Frontal cortex (tissue), 4 donors: Measurements from ENCODE around the gene SPHKAP. TPM values are rescaled to one million over a fixed set of nuclear protein-coding genes. Genes with fewer than 3 reads are reported as not detected.
"Not testable (repeated sequence)": the region's sequence is repeated elsewhere in the genome, so short reads cannot be mapped to it uniquely, and the experiment has no call there.

ENCODE experiments used
- DNase-seq, 2 donors: peaks; one replicate each; pipeline ENCODE4 v3.0.0; 2012; ENCODE audit warnings: low spot score in 2 of 2
- FAIRE-seq: peaks from 2 replicates; lab custom pipeline; 2012; peaks lifted over from hg19 to GRCh38; lab: Jason Lieb, UNC
- total RNA-seq: library from RNA; depleted of rRNA; stranded (reverse); fragments of >200 nt; gene quantifications from one replicate; pipeline ENCODE4 v1.2.3, GENCODE V29; 2014
- donor health status: control.
- donor health status: control.
- donor health status: control.

Gene SPHKAP
- total RNA-seq, 1 donor from 2014 or later, result 45.7 TPM

DNA sequence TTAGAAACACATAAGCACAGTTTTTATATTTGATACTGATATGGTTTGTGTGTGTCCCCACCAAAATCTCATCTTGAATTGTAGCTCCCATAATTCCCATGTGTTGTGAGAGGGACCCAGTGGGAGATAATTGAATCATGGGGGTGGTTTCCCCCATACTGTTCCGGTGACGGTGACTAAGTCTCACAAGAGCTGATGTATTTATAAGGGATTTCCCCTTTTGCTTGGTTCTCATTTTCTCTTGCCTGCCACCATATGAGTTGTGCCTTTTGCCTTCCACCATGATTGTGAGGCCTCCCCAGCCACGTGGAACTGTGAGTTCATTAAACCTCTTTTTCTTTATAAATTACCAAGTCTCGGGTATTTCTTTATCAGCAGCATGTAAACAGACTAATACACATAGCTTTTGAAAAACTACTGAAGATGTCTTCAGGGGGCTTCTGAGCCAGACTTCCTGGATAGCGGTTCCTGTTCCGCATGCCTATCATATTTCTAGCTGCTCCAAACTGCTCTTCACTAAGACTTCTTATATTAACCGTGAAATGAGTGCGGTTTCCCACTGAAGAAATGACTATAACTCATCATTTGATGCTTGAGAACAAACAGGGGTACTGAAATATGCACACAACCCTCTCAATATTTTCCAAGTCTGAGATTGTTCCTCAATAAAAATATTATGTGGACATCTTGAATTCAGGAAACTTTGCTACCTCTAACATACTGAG lies 75.8 kb downstream of the SPHKAP start:
- no peak for FAIRE-seq

DNA sequence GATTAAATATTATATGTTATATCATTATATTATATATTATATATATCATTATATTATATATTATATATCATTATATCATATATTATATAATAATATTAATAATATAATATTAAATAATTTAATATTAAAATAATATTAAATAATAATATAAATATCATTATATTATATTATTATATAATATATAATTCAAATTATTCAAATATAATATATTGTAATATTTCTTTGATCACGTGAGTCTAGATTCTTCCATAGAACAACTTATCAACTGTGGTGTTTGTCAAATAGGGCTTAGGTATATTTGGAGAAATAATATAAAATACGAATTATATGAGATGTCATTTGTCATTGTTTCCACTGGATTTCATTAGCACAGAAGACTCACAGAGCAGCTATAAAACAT lies 77.3 kb downstream of the SPHKAP start:
- FAIRE-seq, result peak; percentile 98
- DNase-seq, result no peak

More for the DNA sequence above, 75.8 kb downstream of the SPHKAP start:
- DNase-seq, result no peak

DNA sequence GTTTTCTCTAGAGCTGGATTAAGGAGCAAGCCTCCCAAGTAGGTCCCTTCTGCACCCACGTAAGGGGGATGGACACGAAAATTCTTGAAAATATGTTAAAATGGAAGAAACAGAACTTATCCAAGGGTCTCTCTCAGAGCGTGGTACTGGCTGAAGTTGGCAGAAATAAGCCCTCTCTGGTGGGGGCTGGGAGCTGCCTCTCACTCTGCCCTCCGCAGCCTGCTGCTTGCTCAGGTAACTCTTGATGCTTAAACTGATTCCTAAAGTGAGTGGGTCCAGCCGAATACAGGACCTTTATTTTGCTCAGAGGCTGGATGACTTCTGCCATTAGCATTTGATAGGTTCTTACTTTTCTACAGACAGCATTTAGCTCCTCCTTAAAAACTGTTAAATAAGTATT lies 78.1 kb downstream of the SPHKAP start:
- DNase-seq, result no peak
- no peak for FAIRE-seq

DNA sequence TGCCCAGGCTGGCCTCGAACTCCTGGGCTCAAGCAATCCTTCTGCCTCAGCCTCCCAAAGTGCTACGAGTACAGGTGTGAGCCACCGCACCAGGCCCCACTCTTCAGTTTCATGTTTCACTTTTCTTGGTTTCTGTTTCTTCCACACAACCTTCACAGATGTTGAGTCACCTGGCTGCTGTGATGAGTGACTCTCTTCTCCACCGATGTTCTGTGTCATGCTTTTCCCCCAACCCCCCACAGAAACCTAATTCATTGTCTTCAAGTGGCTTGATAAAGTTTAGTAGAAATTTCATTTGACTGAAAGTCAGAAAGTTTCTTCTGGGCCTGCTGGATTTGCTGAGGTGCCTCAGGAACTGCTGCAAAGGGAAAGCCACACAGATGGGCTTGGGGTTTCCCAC lies 78.5 kb downstream of the SPHKAP start:
- no peak for FAIRE-seq
- no peak for DNase-seq

DNA sequence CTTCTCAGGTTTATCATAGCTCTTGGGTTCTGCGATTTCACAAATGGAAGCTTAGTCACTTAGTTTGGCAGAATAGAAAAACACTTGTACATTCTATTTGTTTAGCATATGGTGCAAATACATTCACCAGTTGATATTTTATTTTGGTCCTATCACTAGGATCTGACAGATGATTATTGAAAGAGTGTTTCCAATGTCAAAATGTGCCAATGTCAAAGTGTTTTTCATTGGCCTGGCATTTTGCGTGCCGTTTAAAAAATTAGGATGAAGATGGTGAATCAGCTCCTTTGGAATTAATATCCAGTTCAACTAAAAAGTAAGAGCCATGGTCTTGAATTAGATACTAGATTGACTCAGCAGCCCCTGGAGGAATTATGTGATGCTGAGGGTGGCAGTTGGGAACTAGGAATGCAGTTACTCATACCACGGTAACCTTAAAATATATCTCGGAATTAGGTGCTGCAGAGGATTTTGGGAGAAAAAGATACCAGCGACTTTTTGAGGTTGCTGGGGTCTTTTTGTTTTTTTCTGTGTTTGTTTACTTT lies 87.0 kb downstream of the SPHKAP start:
- FAIRE-seq, result no peak
- DNase-seq, result no peak

DNA sequence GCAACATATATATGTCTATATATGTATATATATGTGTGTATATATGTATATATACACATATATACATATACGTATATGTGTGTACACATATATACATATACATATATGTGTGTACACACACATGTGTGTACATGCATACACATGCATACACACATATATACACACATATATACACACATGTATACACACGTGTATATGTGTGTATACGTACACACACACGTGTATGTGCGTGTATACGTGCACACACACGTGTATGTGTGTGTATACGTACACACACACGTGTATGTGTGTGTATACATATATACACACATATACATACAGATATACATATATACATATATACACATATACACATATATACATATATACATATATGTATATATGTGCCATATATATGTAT lies 89.4 kb downstream of the SPHKAP start:
- no peak for FAIRE-seq

DNA sequence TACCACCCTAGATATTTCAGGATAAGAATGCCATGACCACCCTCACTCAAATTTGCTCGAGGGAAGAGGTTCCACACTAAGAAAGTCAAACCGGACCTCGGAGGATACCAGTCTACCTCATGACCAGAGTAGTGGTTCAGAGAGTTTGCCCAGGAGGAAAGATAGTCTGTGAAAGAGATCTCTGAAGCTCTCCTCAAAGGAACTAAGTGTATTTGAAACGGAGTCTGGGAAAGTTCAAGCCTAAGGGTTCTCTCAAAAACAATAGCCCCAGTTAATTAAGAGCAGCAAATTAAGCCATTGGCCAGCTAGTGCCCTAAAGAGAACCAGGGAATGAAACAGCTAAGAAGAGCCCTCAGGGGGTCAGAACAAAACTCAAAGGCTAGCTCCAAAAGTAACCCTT lies 94.9 kb downstream of the SPHKAP start:
- FAIRE-seq (no peak), DNase-seq (no peak)

More for the DNA sequence above, 89.4 kb downstream of the SPHKAP start:
- DNase-seq, result no peak

DNA sequence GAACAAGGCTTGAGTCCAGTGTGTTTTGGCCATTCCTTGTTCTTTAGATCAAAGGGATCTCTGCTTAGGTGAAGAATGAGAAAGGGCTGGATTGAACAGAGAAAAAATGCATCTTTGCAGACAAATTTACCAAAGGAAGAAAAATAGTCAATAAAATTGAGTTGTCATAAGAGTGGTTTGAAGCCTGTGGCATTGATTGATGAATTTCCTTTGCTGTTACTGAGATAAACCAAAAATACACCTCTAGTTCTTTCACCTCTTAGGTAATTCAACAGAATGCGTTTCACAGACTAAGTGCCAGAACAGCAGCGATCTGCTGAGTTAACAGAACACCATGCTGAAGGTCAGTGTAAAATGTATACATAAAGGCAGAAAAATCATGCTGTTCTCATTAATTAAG lies 96.8 kb downstream of the SPHKAP start:
- DNase-seq (no peak), FAIRE-seq (no peak)

DNA sequence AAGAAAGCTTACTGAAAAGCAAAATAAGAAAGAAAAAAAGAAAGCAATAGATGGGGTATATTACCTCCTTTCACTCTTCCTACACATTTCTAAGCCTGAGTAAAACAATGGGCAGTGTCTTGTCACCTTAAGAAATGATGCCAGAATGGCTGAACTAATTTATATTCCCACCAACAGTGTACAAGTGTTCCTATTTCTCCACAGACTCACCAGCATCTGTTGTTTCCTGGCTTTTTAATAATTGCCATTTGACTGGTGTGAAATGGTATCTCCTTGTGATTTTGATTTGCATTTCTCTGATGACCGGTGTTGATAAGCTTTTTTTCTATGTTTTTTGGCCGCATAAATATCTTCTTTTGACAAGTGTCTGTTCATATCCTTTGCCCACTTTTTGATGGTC lies 98.4 kb downstream of the SPHKAP start:
- FAIRE-seq (no peak), DNase-seq (no peak)

DNA sequence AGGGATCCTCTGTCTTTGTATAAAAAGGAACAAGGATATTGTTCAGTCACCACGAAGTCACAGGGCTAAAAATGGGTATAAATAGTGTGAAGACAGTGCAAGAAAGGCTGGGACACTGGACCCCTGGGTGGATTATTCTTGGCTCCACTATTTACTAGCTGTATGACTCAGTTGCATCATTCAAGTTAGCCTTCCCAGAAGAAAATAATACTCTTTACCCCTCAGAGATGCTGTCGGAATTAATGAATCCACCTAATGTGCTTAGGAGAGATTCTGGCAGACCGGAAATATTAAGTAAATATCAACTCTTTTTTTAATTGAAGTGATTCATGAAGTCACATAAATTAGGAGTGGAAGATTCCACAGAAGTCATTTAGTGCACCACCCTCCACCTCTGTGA lies 98.9 kb downstream of the SPHKAP start:
- no peak for FAIRE-seq

DNA sequence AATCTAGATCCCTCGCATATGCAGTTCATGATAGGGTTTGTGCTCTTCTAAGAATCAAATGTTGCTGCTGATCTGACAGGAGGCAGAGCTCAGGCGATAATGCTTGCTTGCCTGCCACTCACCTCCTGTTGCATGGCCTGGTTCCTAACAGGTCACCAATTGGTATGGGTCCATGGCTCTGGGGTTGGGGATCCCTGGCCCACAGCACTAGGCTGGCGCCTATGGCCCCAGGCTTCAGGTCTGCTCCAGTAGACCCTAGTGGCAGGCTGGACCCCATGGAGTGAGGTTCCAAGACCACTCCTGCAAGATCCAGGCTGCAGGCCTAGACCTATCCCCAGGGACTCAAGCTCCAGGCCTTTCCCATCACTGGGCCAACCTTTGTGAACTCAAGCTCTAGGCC lies 102.3 kb downstream of the SPHKAP start:
- FAIRE-seq, result no peak
- no peak for DNase-seq

More for the DNA sequence above, 98.9 kb downstream of the SPHKAP start:
- DNase-seq, result no peak

DNA sequence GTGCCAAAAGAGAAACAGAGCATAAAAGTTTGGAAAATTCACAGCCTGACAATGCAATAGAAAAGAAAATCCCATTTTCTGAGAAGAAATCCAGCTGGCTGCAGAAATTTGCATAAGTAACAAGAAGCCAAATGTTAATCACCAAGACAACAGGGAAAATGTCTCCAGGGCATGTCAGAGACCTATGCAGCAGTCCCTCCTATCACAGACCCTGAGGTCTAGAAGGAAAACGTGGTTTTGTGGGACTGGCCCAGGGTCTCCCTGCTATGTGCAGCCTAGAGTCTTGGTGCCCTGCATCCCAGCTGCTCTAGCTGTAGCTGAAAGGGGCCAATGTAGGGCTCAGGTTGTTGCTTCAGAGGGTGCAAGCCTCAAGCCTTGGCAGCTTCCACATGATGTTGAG lies 104.8 kb downstream of the SPHKAP start:
- not testable (repeated sequence) for FAIRE-seq, DNase-seq

DNA sequence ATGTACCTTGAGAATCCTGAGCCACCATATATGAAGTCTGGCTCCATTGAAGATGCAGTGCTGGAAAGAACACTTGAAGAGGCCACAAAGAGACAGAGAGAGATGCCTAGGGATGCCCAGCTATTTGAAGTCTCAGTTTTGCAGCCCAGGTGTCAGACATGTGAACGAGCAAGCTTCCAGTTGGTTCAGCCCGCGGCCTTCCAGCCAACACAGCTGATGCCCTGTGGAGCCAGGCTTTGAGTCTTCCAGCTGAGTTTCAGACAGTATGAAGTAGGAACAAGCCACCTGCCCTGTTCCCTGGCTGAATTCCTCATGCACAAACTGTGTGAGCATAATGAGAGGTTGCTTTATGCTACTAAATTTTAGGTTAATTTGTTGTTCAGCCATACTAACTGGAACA lies 108.8 kb downstream of the SPHKAP start:
- no peak for DNase-seq
- no peak for FAIRE-seq

DNA sequence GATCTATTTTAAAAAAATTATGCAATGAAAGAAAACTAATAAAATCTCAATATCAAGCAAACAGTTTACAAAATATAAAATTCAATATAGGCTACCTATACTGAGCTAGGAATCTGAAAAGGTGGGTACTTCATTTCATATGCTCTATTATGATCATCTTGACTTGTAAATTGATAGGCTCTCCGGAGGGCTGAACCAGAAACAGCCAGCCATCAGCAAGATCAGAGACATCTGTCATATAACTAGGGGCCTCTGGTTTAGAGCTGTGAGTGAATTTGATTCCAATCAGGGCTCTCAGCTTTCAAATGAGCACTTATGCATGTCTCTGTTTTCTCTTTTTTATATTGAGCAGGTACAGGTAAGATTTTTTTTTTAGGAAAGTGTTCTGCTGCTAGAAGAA lies 114.2 kb downstream of the SPHKAP start:
- DNase-seq (no peak), FAIRE-seq (no peak)

DNA sequence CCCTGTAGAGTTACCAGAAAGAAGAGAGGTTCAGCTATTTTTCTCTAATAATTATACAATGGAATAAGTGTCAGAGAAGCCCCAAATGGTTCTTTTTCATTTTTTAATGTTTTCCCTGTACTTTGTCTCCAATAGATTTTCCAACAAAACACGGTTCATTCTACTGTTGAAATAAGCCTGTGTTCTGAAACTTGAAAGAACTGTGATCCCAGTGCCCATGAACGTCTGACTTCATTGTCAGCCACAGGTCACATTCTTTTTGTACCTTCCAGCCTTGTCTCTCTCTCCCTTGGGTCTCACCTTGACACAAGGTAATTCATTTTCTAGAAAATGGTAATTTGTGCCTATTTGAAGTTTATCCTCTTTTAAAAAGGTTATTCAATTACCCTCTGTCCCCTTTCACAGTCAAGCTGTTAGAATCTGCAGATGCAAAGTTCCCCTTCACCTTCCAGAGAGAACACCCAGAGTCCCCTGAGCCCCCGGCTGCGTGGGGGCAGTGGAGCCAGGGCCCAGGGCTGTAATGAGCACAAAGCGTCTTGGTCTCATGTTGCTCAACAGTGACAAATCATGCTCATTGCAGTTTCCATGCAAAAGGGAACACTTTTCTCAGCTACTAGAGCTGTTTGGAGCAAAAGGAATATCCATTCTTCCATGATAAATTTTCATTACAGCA lies 115.2 kb downstream of the SPHKAP start:
- FAIRE-seq (no peak), DNase-seq (no peak)

DNA sequence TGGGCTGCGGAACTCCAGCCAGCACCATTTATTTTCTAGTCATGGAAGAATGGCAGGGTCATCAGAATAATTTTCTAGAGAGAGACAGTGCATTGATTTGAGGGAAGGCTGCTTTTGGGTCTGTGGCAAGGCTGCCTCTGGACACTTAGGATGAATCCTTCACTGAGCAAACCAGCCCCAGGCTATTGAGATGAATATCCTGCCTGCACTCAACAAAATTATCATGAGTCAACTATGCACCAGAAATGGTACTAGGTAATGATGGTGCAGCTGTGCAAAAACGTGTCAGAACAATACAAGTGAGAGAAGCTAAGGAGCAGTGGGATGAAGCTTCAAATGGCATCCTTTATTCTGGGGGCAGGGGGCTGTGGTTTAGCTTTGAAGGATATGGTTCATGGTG lies 115.8 kb downstream of the SPHKAP start:
- FAIRE-seq, result no peak

DNA sequence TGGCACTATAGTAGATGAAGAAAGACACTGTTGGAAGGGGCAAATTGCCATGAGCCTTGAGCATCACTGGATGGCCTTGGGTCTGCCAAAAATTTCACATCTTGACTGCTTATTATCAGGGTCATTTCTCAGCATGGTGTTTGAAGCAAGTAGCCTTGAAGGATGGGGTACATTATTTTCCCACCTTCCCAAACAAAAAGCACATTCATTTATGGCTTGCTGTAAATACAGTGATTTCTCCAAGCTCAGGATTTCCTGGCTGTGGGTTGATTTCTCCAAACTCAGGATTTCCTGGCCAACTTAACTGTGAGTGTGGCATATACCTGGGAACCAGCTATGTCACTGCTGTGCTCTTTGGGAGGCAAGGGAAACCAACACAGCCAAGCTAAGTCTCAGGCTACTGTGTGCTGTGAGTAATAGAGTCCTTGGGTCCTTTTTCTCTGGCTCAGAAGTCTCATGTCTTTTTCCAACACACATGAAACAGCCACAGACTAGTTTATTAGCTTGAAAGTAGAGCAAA lies 116.6 kb downstream of the SPHKAP start:
- no peak for DNase-seq
- no peak for FAIRE-seq

More for the DNA sequence above, 115.8 kb downstream of the SPHKAP start:
- no peak for DNase-seq

DNA sequence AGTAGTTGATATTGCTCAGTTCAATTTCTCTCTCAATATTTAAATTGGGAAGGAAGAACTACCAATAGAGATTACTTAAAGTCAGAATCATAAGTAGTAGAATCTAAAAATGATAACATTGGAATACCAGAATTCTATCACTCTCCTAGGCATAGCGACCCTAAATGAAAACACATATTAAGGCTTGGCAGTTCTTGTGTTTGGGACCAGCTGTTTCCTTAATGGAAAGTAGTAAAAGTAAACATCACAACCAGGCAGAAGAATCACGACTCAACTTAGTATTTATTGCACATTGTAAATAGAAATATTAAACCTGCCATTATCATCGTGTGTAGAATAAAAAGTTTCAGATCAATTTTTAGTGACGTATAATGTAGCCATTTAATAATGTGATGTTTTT lies 117.5 kb downstream of the SPHKAP start:
- DNase-seq (no peak), FAIRE-seq (no peak)

DNA sequence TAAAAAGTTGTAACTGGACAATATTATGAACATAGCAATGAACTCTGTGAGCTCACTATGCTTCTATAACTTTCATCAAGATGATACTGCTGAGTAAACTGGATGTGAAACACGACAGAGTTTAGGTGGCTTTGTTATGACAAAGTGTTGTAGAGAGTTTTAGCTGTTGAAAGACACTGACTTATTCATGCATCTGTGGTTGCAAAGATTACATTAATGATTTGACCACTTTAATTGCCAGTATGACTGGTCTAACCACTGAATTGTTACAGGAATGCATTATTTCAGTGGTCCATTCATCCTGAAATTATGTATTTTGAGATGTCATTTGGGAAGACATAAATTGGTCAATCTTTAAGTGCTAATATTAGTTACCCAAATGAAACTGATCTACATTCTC lies 117.9 kb downstream of the SPHKAP start:
- no peak for DNase-seq
- no peak for FAIRE-seq

DNA sequence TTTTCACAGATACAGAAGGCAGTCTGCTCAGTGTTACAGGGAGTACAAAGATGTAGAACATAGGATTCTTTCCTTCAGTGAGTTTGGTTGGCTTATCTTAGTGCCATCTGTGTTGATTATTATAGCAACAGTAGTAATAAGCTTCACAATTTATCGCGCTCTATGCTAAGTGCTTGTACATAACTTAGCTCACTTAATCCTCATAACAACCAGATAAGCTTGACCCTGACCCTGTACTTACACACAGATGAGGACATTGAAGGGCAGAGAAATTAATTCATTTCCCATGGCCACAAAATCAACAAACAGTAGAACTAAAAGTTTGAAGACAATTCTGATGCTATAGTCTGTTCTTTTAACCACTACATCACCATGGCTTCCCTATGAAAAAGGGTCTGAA lies 121.8 kb downstream of the SPHKAP start:
- FAIRE-seq (no peak), DNase-seq (no peak)
